ENCODE data around the gene RFXANK.
"Not testable (repeated sequence)": the region's sequence is repeated elsewhere in the genome, so short reads cannot be mapped to it uniquely, and the experiment has no call there.

Gene RFXANK

GRCh38 chr19:19169236-19170052 is 22.6 kb upstream of the RFXANK start:
- Histone ChIP-seq H3K36me3 (ENCODE audit: control insufficient read depth in 1 of 2, insufficient read depth in 2 of 2, low read length in 2 of 2) (no peaks in the 10 kb centered on the region), H3K4me1 (ENCODE audit: control insufficient read depth in 1 of 2, insufficient read depth in 2 of 2, low read length in 2 of 2) (peaks cover 4 to 8% of the 10 kb centered on the region in 2 donors), H3K27me3 (ENCODE audit: control insufficient read depth in 1 of 2, insufficient read depth in 2 of 2, low read length in 2 of 2) (no peaks in the 10 kb centered on the region), H3K9ac (ENCODE audit: low read depth in 1 of 2, low read length in 2 of 2) (peak overlapping the region in 1 of 2 donors; percentile 32), H3K9me3 (ENCODE audit: control insufficient read depth in 1 of 2, low read length in 2 of 2) (no peaks in the 10 kb centered on the region), H3K4me3 (ENCODE audit: low read depth in 1 of 2, low read length in 2 of 2) (peak overlapping the region; percentile 53 to 63), H3K27ac (ENCODE audit: low read depth, low read length) (no peak overlapping the region)

- no peaks in the 10 kb centered on the region for H3K36me3 ChIP-seq (ENCODE audit: control insufficient read depth in 1 of 2, insufficient read depth in 2 of 2, low read length in 2 of 2)
- no peak within 1 kb of the TSS for H3K27ac ChIP-seq (ENCODE audit: low read depth, low read length)
- H3K9me3 ChIP-seq (ENCODE audit: control insufficient read depth in 1 of 2, low read length in 2 of 2): no peaks in the 10 kb centered on the region
- no peaks in the 10 kb centered on the region for H3K27me3 ChIP-seq (ENCODE audit: control insufficient read depth in 1 of 2, insufficient read depth in 2 of 2, low read length in 2 of 2)
- peak within 1 kb of the TSS in 1 of 2 donors; percentile 32 for H3K9ac ChIP-seq (ENCODE audit: low read depth in 1 of 2, low read length in 2 of 2)
- peaks cover 4 to 8% of the 10 kb centered on the region in 2 donors for H3K4me1 ChIP-seq (ENCODE audit: control insufficient read depth in 1 of 2, insufficient read depth in 2 of 2, low read length in 2 of 2)
- H3K4me3 ChIP-seq (ENCODE audit: low read depth in 1 of 2, low read length in 2 of 2): peak within 1 kb of the TSS; percentile 53 to 63
These were observed 21.8 kb upstream of the RFXANK start, which contains the start of gene MEF2B for GRCh38 chr19:19170053-19170872. Gene MEF2B, minus strand, starts transcription at chr19:19170263. Its CDS starts 19,528 bp downstream, at chr19:19150735.

- Histone ChIP-seq H3K27ac (ENCODE audit: low read depth, low read length) (no peak overlapping the region), H3K36me3 (ENCODE audit: control insufficient read depth in 1 of 2, insufficient read depth in 2 of 2, low read length in 2 of 2) (no peaks in the 10 kb centered on the region), H3K27me3 (ENCODE audit: control insufficient read depth in 1 of 2, insufficient read depth in 2 of 2, low read length in 2 of 2) (no peaks in the 10 kb centered on the region), H3K9me3 (ENCODE audit: control insufficient read depth in 1 of 2, low read length in 2 of 2) (no peaks in the 10 kb centered on the region), H3K4me1 (ENCODE audit: control insufficient read depth in 1 of 2, insufficient read depth in 2 of 2, low read length in 2 of 2) (peaks cover 4 to 8% of the 10 kb centered on the region in 2 donors), H3K9ac (ENCODE audit: low read depth in 1 of 2, low read length in 2 of 2) (no peak overlapping the region), H3K4me3 (ENCODE audit: low read depth in 1 of 2, low read length in 2 of 2) (no peak overlapping the region)
These were observed 21.0 kb upstream of the RFXANK start for GRCh38 chr19:19170873-19171672.

- H3K4me1 ChIP-seq (ENCODE audit: control insufficient read depth in 1 of 2, insufficient read depth in 2 of 2, low read length in 2 of 2): peaks cover 4 to 8% of the 10 kb centered on the region in 2 donors
- peaks cover 0 to 6% of the 10 kb centered on the region in 2 donors for H3K36me3 ChIP-seq (ENCODE audit: control insufficient read depth in 1 of 2, insufficient read depth in 2 of 2, low read length in 2 of 2)
- H3K27me3 ChIP-seq (ENCODE audit: control insufficient read depth in 1 of 2, insufficient read depth in 2 of 2, low read length in 2 of 2): no peaks in the 10 kb centered on the region
- no peak overlapping the region for H3K9ac ChIP-seq (ENCODE audit: low read depth in 1 of 2, low read length in 2 of 2)
- no peak overlapping the region for H3K27ac ChIP-seq (ENCODE audit: low read depth, low read length)
- H3K9me3 ChIP-seq (ENCODE audit: control insufficient read depth in 1 of 2, low read length in 2 of 2): no peaks in the 10 kb centered on the region
- H3K4me3 ChIP-seq (ENCODE audit: low read depth in 1 of 2, low read length in 2 of 2): no peak overlapping the region
These were observed 20.1 kb upstream of the RFXANK start for GRCh38 chr19:19171821-19172532.

GRCh38 chr19:19173243-19173642 is 18.8 kb upstream of the RFXANK start:
- H3K27ac ChIP-seq (ENCODE audit: low read depth, low read length); H3K4me1 ChIP-seq (ENCODE audit: control insufficient read depth in 1 of 2, insufficient read depth in 2 of 2, low read length in 2 of 2): not testable (repeated sequence)
- H3K36me3 ChIP-seq (ENCODE audit: control insufficient read depth in 1 of 2, insufficient read depth in 2 of 2, low read length in 2 of 2): peaks cover 0 to 13% of the 10 kb centered on the region in 2 donors

GRCh38 chr19:19176950-19177349 is 15.1 kb upstream of the RFXANK start:
- Histone ChIP-seq H3K27ac (ENCODE audit: low read depth, low read length) (no peak overlapping the region), H3K9ac (ENCODE audit: low read depth in 1 of 2, low read length in 2 of 2) (no peak overlapping the region), H3K36me3 (ENCODE audit: control insufficient read depth in 1 of 2, insufficient read depth in 2 of 2, low read length in 2 of 2) (peaks cover 8 to 41% of the 10 kb centered on the region in 2 donors), H3K4me1 (ENCODE audit: control insufficient read depth in 1 of 2, insufficient read depth in 2 of 2, low read length in 2 of 2) (no peaks in the 10 kb centered on the region), H3K4me3 (ENCODE audit: low read depth in 1 of 2, low read length in 2 of 2) (no peak overlapping the region), H3K9me3 (ENCODE audit: control insufficient read depth in 1 of 2, low read length in 2 of 2) (no peaks in the 10 kb centered on the region), H3K27me3 (ENCODE audit: control insufficient read depth in 1 of 2, insufficient read depth in 2 of 2, low read length in 2 of 2) (no peaks in the 10 kb centered on the region)

More at GRCh38 chr19:19173243-19173642, 18.8 kb upstream of the RFXANK start:
- not testable (repeated sequence) for H3K9me3 ChIP-seq (ENCODE audit: control insufficient read depth in 1 of 2, low read length in 2 of 2); H3K9ac ChIP-seq (ENCODE audit: low read depth in 1 of 2, low read length in 2 of 2); H3K4me3 ChIP-seq (ENCODE audit: low read depth in 1 of 2, low read length in 2 of 2); H3K27me3 ChIP-seq (ENCODE audit: control insufficient read depth in 1 of 2, insufficient read depth in 2 of 2, low read length in 2 of 2)

GRCh38 chr19:19179548-19180441 is 12.3 kb upstream of the RFXANK start:
- H3K9me3 ChIP-seq (ENCODE audit: control insufficient read depth in 1 of 2, low read length in 2 of 2): no peaks in the 10 kb centered on the region
- H3K4me1 ChIP-seq (ENCODE audit: control insufficient read depth in 1 of 2, insufficient read depth in 2 of 2, low read length in 2 of 2): no peaks in the 10 kb centered on the region
- no peak overlapping the region for H3K9ac ChIP-seq (ENCODE audit: low read depth in 1 of 2, low read length in 2 of 2)
- H3K27ac ChIP-seq (ENCODE audit: low read depth, low read length): no peak overlapping the region
- H3K36me3 ChIP-seq (ENCODE audit: control insufficient read depth in 1 of 2, insufficient read depth in 2 of 2, low read length in 2 of 2): peaks cover 15 to 52% of the 10 kb centered on the region in 2 donors
- H3K4me3 ChIP-seq (ENCODE audit: low read depth in 1 of 2, low read length in 2 of 2): no peak overlapping the region
- H3K27me3 ChIP-seq (ENCODE audit: control insufficient read depth in 1 of 2, insufficient read depth in 2 of 2, low read length in 2 of 2): no peaks in the 10 kb centered on the region

GRCh38 chr19:19181488-19181998 is 10.5 kb upstream of the RFXANK start:
- H3K4me3 ChIP-seq (ENCODE audit: low read depth in 1 of 2, low read length in 2 of 2): no peak overlapping the region
- H3K4me1 ChIP-seq (ENCODE audit: control insufficient read depth in 1 of 2, insufficient read depth in 2 of 2, low read length in 2 of 2): no peaks in the 10 kb centered on the region
- H3K27me3 ChIP-seq (ENCODE audit: control insufficient read depth in 1 of 2, insufficient read depth in 2 of 2, low read length in 2 of 2): no peaks in the 10 kb centered on the region
- H3K9me3 ChIP-seq (ENCODE audit: control insufficient read depth in 1 of 2, low read length in 2 of 2): no peaks in the 10 kb centered on the region
- H3K9ac ChIP-seq (ENCODE audit: low read depth in 1 of 2, low read length in 2 of 2): no peak overlapping the region
- H3K27ac ChIP-seq (ENCODE audit: low read depth, low read length): no peak overlapping the region
- H3K36me3 ChIP-seq (ENCODE audit: control insufficient read depth in 1 of 2, insufficient read depth in 2 of 2, low read length in 2 of 2): peaks cover 20 to 60% of the 10 kb centered on the region in 2 donors

All from duodenal mucosa (tissue), 2 donors.